Measurements from ENCODE around the gene MTX1. TPM values are rescaled to one million over a fixed set of nuclear protein-coding genes. Genes with fewer than 3 reads are reported as not detected.
A peak's percentile ranks its signal among the peaks of the same experiment; 100 is the strongest.
"Not testable (repeated sequence)": the region's sequence is repeated elsewhere in the genome, so short reads cannot be mapped to it uniquely, and the experiment has no call there.

The MTX1 gene
- total RNA-seq, 4 donors from 2014 or later: 20.5 to 54.8 (median 40.8) TPM

DNA sequence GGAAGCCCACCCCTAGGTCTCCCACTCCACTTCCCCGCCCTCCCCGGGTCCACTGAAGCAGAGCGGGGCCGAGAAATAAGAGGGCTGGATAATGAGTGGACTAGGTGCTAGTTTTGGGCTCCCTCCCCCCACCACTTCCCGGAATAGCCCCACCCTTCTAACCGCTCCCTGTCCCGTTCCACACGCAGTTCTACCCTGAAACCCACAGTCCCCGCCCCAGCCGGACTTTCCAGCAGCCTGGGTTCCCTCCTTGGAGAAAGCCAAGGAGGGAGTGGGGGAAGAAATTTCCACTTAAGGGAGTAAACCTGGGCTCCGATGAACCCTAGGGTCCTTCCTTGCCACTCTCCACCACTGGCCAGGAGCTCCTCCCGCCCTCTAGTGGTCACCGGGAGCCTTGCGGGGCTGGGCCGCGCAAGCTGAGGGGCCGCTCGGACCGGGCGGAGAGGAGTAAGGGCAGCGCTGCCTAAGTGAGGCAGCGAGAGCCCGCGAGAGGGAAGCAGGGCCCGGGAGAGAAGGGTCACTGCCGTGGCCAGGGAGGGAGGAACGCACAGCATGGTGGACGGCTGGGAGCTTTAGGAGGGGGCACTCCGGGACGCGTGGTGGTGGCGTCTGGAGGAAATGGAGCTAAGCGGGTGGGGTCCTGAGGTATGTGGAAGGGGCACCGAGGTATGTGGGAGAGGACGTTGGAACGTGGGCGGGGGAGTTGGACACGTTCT is 15.1 kb upstream of the MTX1 start:
- TF ChIP-seq POLR2A (IDR thresholded peaks at IDR 0.05): no peak
- TF ChIP-seq, protein P1, sequence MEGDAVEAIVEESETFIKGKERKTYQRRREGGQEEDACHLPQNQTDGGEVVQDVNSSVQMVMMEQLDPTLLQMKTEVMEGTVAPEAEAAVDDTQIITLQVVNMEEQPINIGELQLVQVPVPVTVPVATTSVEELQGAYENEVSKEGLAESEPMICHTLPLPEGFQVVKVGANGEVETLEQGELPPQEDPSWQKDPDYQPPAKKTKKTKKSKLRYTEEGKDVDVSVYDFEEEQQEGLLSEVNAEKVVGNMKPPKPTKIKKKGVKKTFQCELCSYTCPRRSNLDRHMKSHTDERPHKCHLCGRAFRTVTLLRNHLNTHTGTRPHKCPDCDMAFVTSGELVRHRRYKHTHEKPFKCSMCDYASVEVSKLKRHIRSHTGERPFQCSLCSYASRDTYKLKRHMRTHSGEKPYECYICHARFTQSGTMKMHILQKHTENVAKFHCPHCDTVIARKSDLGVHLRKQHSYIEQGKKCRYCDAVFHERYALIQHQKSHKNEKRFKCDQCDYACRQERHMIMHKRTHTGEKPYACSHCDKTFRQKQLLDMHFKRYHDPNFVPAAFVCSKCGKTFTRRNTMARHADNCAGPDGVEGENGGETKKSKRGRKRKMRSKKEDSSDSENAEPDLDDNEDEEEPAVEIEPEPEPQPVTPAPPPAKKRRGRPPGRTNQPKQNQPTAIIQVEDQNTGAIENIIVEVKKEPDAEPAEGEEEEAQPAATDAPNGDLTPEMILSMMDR (IDR thresholded peaks at IDR 0.05): peak in 1 of 3 donors; percentile 89
- DNase-seq (ENCODE audit: low spot score in 2 of 2): peak; percentile 82 to 97
- WGBS, 2 donors: 1% methylated on average over 37 to 38 of the region's 38 CpGs
- H3K4me3 ChIP-seq (ENCODE audit: low read depth, poor library complexity, severe bottlenecking): peak overlapping the region; percentile 26
- intact Hi-C loops (cut with DNase I; ENCODE audit: low total_unique reads): no loop called here

GRCh38 chr1:155193991-155194240 is 14.6 kb upstream of the MTX1 start:
- 2 to 3% methylated on average over 16 of the region's 16 CpGs for WGBS, 2 donors
- peak overlapping the region; percentile 26 for H3K4me3 ChIP-seq (ENCODE audit: low read depth, poor library complexity, severe bottlenecking)

DNA sequence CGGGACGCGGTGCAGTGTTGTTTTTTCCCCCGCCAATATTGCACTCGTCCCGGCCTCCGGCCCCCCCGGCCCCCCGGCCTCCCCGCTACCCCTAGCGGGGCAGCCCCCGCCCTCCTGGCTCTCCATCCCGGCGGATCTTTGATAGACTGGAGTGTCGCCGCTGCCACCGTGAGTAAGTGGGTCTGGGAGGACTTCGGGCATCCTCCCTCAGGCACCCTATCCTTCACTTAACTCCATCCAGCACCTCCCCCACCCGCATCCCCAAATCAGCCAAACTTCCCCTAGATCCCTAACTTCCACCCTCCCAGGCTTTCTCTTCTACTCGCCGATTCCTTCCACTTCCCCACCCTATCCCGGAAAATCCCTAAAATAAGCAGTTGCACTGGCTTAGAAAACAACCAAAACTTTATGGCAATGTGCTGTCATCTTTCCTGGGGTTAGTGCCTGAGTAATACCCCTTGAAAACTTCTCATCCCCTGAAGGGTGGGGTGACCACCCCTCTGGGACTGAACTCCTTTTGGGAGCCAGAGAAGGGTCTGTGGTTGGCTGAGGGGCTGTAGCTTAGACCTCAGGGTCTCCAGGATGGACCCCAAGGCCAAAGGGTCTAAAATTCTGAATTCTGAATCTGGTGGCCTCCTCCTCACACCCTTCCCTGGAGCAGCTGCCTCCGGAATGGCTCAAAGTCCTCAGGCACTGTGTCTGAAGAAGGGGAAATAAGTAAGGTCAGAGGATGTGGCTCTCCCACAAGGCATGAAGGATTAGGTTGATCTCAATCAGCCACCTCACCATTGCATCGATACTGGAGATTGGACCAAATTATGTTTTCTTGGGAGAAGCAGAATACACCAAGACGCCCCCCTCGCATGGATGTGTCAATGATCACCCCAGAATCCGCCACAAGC is 13.0 kb upstream of the MTX1 start:
- no peak for TF ChIP-seq POLR2A (IDR thresholded peaks at IDR 0.05)
- TF ChIP-seq, protein P1 (IDR thresholded peaks at IDR 0.05): no peak
- H3K4me3 ChIP-seq (ENCODE audit: low read depth, poor library complexity, severe bottlenecking): no peak overlapping the region
- DNase-seq (ENCODE audit: low spot score in 2 of 2): no peak
- intact Hi-C loops (cut with DNase I; ENCODE audit: low total_unique reads): no loop called here
- WGBS, 2 donors: 32 to 35% methylated on average over 15 to 16 of the region's 27 CpGs

More at GRCh38 chr1:155193991-155194240, 14.6 kb upstream of the MTX1 start:
- DNase-seq (ENCODE audit: low spot score in 2 of 2); intact Hi-C loops (cut with DNase I; ENCODE audit: low total_unique reads): not testable (repeated sequence)

DNA sequence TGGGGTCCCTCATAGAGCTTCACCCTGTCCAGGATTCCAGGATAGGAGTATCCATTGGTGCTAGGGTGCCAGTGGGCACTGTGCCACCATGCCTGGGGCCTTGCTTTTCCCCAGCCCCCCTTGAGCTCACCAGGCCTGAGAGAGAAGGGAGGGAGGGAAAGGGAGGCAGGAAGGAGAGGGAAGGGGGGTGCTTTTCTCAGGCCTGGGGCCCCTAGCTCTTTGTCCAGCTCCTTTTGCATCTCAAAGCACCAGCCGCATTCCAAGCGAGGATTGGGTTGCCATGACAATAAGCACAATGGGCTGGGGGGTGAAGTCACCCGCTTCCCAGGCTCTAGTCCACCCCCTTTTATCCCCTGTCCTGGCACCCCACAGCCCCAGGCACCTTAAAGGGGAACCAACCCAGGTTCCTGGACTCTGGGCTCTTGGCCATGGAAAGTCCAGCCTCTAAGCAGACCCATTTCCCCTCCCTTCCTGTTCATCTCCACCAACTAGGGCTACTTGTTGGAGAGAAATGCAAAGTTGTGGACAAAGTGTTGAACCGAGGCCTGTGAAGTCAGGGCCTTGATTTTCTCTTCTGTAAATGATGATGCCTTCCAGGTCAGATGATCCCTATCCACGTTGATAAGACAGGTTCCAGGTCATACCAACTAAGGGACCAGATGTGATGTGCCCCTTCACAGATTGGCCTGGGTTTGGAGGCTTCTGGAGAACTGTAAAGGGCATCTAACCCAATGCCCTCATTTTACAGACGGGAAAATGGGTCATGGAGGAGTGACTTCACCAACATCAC is 12.2 kb upstream of the MTX1 start:
- WGBS, 2 donors: 85 to 87% methylated on average over 6 of the region's 6 CpGs
- no peak overlapping the region for H3K4me3 ChIP-seq (ENCODE audit: low read depth, poor library complexity, severe bottlenecking)
- TF ChIP-seq POLR2A (IDR thresholded peaks at IDR 0.05): no peak
- TF ChIP-seq, protein P1 (IDR thresholded peaks at IDR 0.05): no peak
- no peak for DNase-seq (ENCODE audit: low spot score in 2 of 2)
- intact Hi-C loops (cut with DNase I; ENCODE audit: low total_unique reads): no loop called here

- TF ChIP-seq POLR2A (IDR thresholded peaks at IDR 0.05): no peak
- TF ChIP-seq, protein P1 (IDR thresholded peaks at IDR 0.05): no peak
- intact Hi-C loops (cut with DNase I; ENCODE audit: low total_unique reads): no loop called here
- no peak overlapping the region for H3K4me3 ChIP-seq (ENCODE audit: low read depth, poor library complexity, severe bottlenecking)
- no peak for DNase-seq (ENCODE audit: low spot score in 2 of 2)
- WGBS, 2 donors: 79 to 83% methylated on average over 18 to 19 of the region's 20 CpGs
Observed at GRCh38 chr1:155196893-155197638, 11.4 kb upstream of the MTX1 start.

Measured in lower leg skin (tissue), 4 donors.